Osteocyte (in vitro differentiated cells): ENCODE measurements around the gene TPST2. TPM values are rescaled to one million over a fixed set of nuclear protein-coding genes. Genes with fewer than 3 reads are reported as not detected.

Experiments used
- DNase-seq: peaks from one replicate; pipeline ENCODE4 v3.0.0; 2021; ENCODE audit warnings: mixed read lengths; ENCODE audit not compliant: unreplicated experiment; ENCODE audit errors: extremely low spot score
- H3K27ac Mint-ChIP-seq: one replicate; pipeline ENCODE4 v1.8.0; 2021; ENCODE audit warnings: mild to moderate bottlenecking, mixed read lengths; ENCODE audit not compliant: unreplicated experiment
- H3K27me3 Mint-ChIP-seq: one replicate; pipeline ENCODE4 v1.8.0; 2021; ENCODE audit warnings: mixed read lengths; ENCODE audit not compliant: unreplicated experiment
- H3K36me3 Mint-ChIP-seq: one replicate; pipeline ENCODE4 v1.8.0; 2021; ENCODE audit warnings: mixed read lengths; ENCODE audit not compliant: unreplicated experiment
- H3K4me1 Mint-ChIP-seq: one replicate; pipeline ENCODE4 v1.8.0; 2021; ENCODE audit warnings: mixed read lengths; ENCODE audit not compliant: unreplicated experiment
- H3K4me3 Mint-ChIP-seq: one replicate; pipeline ENCODE4 v1.8.0; 2021; ENCODE audit warnings: mild to moderate bottlenecking, moderate library complexity, mixed read lengths; ENCODE audit not compliant: unreplicated experiment
- H3K9me3 Mint-ChIP-seq: one replicate; pipeline ENCODE4 v1.8.0; 2021; ENCODE audit warnings: mixed read lengths; ENCODE audit not compliant: unreplicated experiment
- total RNA-seq: library from RNA; stranded (reverse); gene quantifications from 2 replicates; pipeline ENCODE4 v1.2.1, GENCODE V29; 2021
- TF ChIP-seq, protein P1 (sequence below): fragments of 200-600 bp; sonication (generic); IDR thresholded peaks from 2 replicates; pipeline ENCODE4 v1.5.0; 2021; ENCODE audit warnings: antibody characterized with exemption, mild to moderate bottlenecking, moderate library complexity

The TPST2 gene
- total RNA-seq, 1 donor from 2014 or later, result 16.3 TPM

DNA sequence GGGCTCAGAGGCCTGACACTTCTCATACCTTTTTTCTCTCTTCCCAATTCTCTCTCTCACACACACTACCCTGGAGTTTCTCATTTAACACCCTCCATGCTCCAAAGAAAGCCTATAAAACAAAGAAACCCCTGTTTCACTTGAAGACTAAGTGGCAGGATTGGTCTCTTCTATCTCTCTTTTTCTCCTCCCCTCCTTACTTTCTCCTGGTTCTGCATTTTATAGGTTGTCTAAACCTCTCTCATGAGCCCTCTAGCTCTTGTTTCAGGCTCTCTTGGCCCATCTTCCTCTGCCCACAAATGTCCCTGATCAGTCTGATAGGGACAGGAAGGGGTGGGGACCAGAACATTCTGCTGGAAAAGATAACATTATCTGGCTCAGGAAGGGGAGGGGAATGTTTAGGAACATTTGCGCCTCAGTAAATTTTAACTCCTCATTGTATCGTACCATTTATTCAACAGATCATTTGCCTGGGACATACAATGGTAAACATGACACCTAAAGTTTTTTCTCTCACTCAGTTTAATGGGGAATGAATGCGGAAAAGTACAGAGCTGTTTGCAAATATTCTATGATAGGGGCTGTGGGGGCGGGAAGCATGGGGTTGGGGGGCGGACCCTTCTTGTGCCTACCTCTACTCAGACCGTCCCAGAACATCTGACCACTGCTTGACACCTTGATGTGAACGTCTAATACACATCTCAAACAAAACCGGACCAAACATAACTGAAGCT, 42.7 kb upstream of the TPST2 start:
- Mint-ChIP-seq H3K9me3 (peaks cover 10% of the 10 kb centered on the region), H3K27me3 (peaks cover 44% of the 10 kb centered on the region), H3K36me3 (no peaks in the 10 kb centered on the region), H3K27ac (no peak overlapping the region), H3K4me1 (no peaks in the 10 kb centered on the region), H3K4me3 (no peak overlapping the region)
- no peak for DNase-seq
- TF ChIP-seq, protein P1, sequence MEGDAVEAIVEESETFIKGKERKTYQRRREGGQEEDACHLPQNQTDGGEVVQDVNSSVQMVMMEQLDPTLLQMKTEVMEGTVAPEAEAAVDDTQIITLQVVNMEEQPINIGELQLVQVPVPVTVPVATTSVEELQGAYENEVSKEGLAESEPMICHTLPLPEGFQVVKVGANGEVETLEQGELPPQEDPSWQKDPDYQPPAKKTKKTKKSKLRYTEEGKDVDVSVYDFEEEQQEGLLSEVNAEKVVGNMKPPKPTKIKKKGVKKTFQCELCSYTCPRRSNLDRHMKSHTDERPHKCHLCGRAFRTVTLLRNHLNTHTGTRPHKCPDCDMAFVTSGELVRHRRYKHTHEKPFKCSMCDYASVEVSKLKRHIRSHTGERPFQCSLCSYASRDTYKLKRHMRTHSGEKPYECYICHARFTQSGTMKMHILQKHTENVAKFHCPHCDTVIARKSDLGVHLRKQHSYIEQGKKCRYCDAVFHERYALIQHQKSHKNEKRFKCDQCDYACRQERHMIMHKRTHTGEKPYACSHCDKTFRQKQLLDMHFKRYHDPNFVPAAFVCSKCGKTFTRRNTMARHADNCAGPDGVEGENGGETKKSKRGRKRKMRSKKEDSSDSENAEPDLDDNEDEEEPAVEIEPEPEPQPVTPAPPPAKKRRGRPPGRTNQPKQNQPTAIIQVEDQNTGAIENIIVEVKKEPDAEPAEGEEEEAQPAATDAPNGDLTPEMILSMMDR, result no peak

DNA sequence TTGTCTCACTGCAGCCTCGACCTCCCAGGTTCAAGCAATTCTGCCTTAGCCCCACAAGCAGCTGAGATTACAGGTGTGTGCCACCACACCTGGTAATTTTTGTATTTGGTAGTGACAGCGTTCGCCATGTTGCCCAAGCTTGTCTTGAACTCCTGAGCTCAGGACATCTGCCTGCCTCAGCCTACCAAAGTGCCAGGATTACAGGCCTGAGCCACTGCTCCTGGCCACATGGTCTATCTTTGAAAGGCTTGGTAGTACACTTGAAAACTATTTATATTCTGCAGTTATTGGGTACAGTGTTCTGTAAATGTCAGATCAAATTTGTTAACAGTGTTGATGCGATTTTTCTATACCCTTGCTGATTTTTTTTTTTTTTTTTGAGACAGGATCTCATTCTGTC, 41.4 kb upstream of the TPST2 start:
- Mint-ChIP-seq H3K27ac (no peak overlapping the region), H3K9me3 (peaks cover 10% of the 10 kb centered on the region), H3K4me1 (no peaks in the 10 kb centered on the region)

DNA sequence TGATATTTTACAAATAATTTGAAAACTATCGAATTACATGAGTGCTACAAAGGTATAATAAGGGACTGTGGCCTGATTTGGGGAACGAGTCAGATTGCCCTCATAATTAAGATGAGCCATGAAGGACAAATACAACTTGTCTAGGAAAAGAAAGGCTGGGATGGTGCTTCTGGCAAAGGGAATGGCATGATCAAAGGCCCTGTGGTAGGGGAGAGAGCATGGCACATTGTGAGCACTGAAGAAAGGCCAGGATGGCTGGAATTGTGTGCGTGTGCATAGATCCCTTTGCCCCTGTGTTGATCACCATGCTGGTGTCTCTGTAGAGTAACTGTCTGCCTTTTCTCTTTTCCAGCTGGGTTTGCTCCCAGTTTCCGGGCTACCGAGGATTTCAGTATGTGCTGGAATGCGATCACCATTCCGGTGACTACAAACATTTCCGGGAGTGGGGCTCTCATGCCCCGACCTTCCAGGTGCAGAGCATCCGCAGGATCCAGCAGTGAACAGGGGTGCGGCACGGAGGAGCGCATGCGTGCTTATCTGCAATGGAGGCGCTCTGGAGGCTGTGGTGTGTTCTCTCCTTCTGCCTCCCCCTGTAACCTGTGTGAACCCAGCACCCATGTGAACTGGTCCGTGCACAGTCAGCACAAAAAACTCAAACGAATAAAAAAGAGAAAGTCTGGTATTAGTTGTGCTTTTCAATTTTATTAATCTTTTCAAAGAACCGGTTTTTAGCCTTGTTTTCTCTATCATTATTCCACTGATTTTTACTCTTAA, 40.2 kb upstream of the TPST2 start:
- H3K4me3 Mint-ChIP-seq, result no peak overlapping the region
- H3K9me3 Mint-ChIP-seq, result peaks cover 10% of the 10 kb centered on the region
- no peak for DNase-seq
- H3K36me3 Mint-ChIP-seq, result no peaks in the 10 kb centered on the region
- H3K27ac Mint-ChIP-seq, result no peak overlapping the region
- TF ChIP-seq, protein P1, result no peak
- H3K4me1 Mint-ChIP-seq, result no peaks in the 10 kb centered on the region
- peaks cover 45% of the 10 kb centered on the region for H3K27me3 Mint-ChIP-seq

More for the DNA sequence above, 41.4 kb upstream of the TPST2 start:
- TF ChIP-seq, protein P1, result no peak
- no peak for DNase-seq
- Mint-ChIP-seq H3K27me3 (peaks cover 48% of the 10 kb centered on the region), H3K36me3 (no peaks in the 10 kb centered on the region), H3K4me3 (no peak overlapping the region)

DNA sequence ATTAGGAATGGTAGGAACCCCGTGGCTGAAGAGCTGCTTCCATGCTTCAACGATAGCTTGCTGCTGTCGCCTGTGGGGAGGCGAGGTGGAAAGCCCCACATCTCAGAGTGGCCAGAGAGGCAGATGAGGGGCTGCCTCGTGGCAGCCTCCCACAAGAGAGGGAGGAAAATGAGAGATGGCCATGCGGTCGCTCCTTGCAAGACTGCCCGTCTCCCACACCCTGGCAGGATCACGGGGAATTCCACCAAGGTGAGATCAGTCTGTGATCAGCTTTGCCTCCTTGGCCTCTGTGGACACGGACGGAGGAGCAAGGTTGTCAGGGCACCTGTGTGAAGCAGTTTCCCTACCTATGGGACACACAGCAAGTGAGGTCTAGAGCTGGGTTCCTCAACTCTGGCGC, 34.9 kb upstream of the TPST2 start:
- peaks cover 4% of the 10 kb centered on the region for H3K9me3 Mint-ChIP-seq
- H3K27me3 Mint-ChIP-seq, result peaks cover 42% of the 10 kb centered on the region
- H3K4me1 Mint-ChIP-seq, result no peaks in the 10 kb centered on the region
- no peaks in the 10 kb centered on the region for H3K36me3 Mint-ChIP-seq
- DNase-seq, result no peak
- TF ChIP-seq, protein P1, result no peak
- no peak overlapping the region for H3K27ac Mint-ChIP-seq
- no peak overlapping the region for H3K4me3 Mint-ChIP-seq

DNA sequence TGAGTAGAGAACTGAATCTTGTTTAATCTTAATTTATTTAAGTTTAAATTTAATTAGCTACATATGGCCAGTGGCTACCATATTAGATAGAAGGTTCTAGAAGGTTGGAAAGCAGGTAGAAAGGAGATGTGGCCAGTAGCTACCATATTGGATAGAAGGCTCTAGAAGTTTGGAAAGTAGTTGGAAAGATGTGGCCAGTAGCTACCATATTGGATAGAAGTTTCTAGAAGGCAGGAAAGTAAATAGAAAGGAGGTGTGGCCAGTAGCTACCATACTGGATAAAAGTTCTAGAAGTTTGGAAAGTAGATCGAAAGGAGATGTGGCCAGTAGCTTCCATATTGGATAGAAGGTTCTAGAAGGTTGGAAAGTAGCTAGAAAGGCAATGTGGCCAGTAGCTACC, 34.1 kb upstream of the TPST2 start:
- Mint-ChIP-seq H3K36me3 (no peaks in the 10 kb centered on the region), H3K27ac (no peak overlapping the region), H3K9me3 (peaks cover 4% of the 10 kb centered on the region), H3K4me1 (no peaks in the 10 kb centered on the region), H3K27me3 (peaks cover 44% of the 10 kb centered on the region), H3K4me3 (no peak overlapping the region)
- DNase-seq, result no peak
- TF ChIP-seq, protein P1, result no peak
